NCI-H2227 treated with DMSO at 0.1 percent for 48 hours (cell line): ENCODE results near the gene SMIM14.
"Not testable (repeated sequence)": the region's sequence is repeated elsewhere in the genome, so short reads cannot be mapped to it uniquely, and the experiment has no call there.

ENCODE experiments used
- DNase-seq: peaks from one replicate; lab custom pipeline; 2025; lab: John Stamatoyannopoulos, UW

SMIM14 gene

GRCh38 chr4:39596971-39597370 lies 41.7 kb downstream of the SMIM14 start:
- DNase-seq = no peak

- DNase-seq = no peak
Measured at GRCh38 chr4:39591290-39591689, 47.4 kb downstream of the SMIM14 start.

GRCh38 chr4:39587881-39588280 lies 50.8 kb downstream of the SMIM14 start:
- no peak for DNase-seq

GRCh38 chr4:39574946-39575345 lies 63.7 kb downstream of the SMIM14 start:
- no peak for DNase-seq

GRCh38 chr4:39571504-39571903 lies 67.2 kb downstream of the SMIM14 start:
- DNase-seq = no peak

- no peak for DNase-seq
Measured at GRCh38 chr4:39571054-39571453, 67.6 kb downstream of the SMIM14 start.

- DNase-seq = no peak
Measured at GRCh38 chr4:39569209-39569608, 69.5 kb downstream of the SMIM14 start.

GRCh38 chr4:39568805-39569204 lies 69.9 kb downstream of the SMIM14 start:
- DNase-seq = no peak

GRCh38 chr4:39565878-39566600 lies 72.6 kb downstream of the SMIM14 start:
- no peak for DNase-seq

GRCh38 chr4:39563346-39563847 lies 75.3 kb downstream of the SMIM14 start:
- DNase-seq = no peak

- no peak for DNase-seq
Measured at GRCh38 chr4:39562792-39563191, 75.9 kb downstream of the SMIM14 start.

GRCh38 chr4:39559626-39560025 lies 79.0 kb downstream of the SMIM14 start:
- DNase-seq = no peak

- no peak for DNase-seq
Measured at GRCh38 chr4:39555472-39555871, 83.2 kb downstream of the SMIM14 start.

- DNase-seq = no peak
Measured at GRCh38 chr4:39548425-39549067, 90.1 kb downstream of the SMIM14 start.

GRCh38 chr4:39544580-39545315 lies 93.9 kb downstream of the SMIM14 start:
- no peak for DNase-seq

GRCh38 chr4:39544080-39544479 lies 94.6 kb downstream of the SMIM14 start:
- not testable (repeated sequence) for DNase-seq

- no peak for DNase-seq
Measured at GRCh38 chr4:39543034-39543433, 95.6 kb downstream of the SMIM14 start.

GRCh38 chr4:39542611-39543012 lies 96.1 kb downstream of the SMIM14 start:
- DNase-seq = no peak

GRCh38 chr4:39541987-39542610 lies 96.6 kb downstream of the SMIM14 start:
- no peak for DNase-seq

- DNase-seq = peak; percentile 39
Measured at GRCh38 chr4:39539089-39539611, 99.5 kb downstream of the SMIM14 start.

GRCh38 chr4:39533541-39533940 lies 105.1 kb downstream of the SMIM14 start:
- DNase-seq = no peak

- not testable (repeated sequence) for DNase-seq
Measured at GRCh38 chr4:39532237-39532636, 106.4 kb downstream of the SMIM14 start.
